Erythroblast (primary cell): ENCODE data around the gene FAM3B.

Experiments
- DNase-seq, 2 experiments: peaks; one replicate each; lab custom pipeline; 2025; lab: John Stamatoyannopoulos, UW
- GATA1 ChIP-seq: IDR thresholded peaks from 2 replicates; pipeline ENCODE4 v1.6.1; 2011; ENCODE audit warnings: low read depth, mild to moderate bottlenecking, control low read depth, low read length, moderate library complexity
- POLR2A ChIP-seq: IDR thresholded peaks from 2 replicates; pipeline ENCODE4 v1.6.1; 2011; ENCODE audit warnings: mild to moderate bottlenecking, low read length

FAM3B gene, protein sequence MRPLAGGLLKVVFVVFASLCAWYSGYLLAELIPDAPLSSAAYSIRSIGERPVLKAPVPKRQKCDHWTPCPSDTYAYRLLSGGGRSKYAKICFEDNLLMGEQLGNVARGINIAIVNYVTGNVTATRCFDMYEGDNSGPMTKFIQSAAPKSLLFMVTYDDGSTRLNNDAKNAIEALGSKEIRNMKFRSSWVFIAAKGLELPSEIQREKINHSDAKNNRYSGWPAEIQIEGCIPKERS

DNA sequence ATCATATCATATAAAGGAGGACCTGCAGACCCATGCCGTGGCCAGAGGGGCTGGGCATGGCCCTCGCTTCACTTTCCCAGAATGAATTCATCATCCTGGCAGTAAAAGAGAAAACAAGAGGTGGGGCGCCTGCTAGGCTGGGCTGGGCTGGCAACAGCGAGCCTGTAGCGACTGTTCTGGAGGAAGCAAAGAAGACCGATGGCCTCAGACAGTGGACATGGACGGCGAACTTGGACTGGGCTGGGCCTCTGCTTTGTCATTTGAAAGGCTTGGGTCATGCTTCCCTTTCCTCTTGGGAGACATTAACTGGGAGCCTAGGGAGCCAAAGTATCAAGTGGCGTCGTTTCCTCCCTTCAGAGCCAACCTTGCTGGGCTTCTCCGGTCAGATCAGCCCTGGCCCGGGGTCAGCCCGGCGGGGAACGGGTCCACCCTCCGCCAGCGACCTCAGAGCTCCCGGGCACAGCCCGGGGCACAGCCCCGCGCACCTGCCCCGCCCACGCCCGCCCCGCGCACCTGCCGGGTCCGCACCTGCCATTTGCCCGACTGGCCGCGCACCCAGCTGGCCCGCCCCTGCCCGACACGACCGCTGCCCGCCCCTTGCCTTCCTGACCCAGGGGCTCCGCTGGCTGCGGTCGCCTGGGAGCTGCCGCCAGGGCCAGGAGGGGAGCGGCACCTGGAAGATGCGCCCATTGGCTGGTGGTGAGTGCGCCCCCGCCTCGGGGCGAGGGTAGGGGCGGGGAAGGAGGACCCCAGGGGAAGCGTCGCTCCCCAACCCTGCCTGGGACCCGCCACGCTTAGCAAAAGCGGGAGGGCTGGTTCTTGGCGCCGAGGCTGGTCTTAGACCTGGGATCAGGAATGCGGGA is at the start of gene FAM3B:
Gene FAM3B (plus strand): TSS at position 602 of the 863 bp plus-strand sequence. CDS start 79 bp downstream, at position 681.
- no peak for DNase-seq
- TF ChIP-seq GATA1 (no peak), POLR2A (no peak)

DNA sequence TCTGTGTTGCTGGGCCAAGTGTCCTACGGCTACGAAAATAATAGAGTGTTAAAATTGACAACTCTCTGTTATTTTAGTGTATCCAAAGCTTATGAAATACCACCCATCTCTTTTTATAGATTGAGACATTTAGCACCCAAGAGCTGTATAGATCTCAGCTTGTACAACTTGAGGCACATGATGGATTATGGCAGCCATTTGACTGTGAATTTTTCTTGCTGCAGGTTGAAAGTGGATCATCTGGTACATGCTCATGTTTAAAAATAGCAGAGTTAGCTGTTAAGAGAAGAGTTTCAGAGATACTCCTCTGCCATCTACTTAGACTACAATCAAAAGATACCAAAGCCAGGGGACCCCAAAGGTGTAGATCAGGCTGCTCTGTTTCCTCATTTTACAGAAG is 49.3 kb upstream of the FAM3B start:
- TF ChIP-seq GATA1 (no peak), POLR2A (no peak)
- no peak for DNase-seq

DNA sequence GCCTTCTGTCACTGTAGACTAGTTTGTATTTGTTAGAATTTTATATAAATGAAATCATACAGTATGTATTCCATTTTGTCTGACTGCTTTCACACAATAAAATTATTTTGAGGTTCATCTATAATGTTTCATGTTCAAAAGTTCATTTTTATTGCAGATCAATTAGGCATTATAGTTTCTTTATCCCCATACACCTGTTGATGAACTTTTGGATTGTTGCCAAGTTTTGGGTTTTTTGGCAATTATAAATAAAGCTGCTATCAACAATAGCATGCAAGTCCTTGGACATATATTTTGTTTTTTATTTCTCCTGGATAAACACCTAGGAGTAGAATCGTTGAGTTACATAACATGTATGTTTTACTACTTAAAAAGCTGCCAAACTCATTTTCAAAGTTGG is 47.1 kb upstream of the FAM3B start:
- TF ChIP-seq POLR2A (no peak), GATA1 (no peak)
- no peak for DNase-seq

DNA sequence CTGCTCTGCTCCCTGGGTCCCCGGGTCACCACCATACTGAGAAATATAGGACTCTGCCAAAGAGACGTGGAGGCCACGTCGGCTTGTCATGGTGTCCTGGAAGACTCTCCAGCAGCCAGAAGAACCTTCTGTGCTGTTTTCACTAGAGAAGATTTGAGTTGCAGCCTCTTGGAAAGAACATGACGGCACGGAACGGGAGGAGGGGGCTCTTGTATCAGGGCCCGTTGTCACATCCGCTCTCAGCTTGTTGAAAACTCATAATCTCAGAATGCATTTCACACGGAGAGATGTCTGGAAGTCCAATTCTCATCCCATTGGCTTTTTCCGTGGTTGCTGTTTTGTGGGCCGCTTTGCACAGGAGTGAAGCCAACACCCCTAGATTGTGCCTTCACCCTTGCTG is 39.4 kb upstream of the FAM3B start:
- no peak for DNase-seq
- TF ChIP-seq POLR2A (no peak), GATA1 (no peak)

DNA sequence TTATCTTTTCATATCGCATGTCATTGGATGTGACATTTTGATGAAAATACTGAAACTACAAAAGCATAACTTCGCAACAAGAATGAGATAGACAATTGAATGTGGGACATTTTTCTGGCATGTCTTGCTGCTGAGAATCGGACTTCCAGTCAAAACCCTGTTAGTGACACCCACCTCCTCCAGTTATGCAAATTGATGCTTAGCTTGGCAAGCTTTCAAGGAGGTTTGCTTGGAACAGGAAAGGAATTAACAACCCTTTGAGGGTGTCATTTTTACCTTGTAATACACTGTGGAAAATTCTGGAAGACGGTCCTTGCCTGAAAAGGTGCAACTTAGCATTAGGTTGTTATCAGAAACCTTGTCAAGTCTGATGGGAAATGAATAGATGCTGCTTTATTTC is 38.8 kb upstream of the FAM3B start:
- DNase-seq: no peak
- TF ChIP-seq GATA1 (no peak), POLR2A (no peak)

DNA sequence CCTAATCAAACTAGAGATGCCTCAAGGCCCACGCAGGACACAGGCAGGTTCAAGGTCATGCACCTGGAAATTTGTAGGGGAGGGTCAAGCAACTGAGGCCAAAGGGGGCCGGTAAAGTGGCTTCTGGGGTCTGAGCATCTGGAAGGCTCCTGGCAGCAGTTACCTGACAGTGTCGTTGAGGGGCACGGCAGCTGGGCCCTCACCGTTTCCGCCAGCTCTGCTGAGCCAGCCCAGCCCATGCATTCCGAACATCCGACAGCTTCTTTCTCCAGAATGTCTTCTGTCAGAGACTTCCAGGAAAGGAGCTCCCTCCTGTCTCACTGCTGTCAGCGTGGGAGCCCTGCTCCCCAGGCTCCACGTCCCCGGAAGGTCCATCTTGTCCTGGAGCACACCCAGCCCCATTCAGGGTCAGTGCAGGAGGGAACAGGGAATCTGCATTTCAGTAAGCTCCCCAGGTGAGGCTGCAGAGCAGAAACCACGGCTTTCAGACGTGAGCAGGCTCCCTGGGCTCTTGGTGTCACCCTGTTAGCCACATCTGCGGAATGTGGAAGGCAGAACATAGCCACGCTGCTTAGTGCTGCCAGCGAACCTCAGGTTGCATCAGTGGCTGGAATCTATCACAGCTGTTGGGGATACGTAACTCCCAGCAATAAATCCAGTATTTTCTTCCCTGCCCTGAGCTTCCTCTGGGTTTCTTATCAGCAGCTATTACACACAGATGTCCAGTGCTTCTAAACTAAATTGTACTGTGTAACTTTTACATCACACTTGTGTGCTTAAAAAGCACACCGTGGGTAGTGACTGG is 36.3 kb upstream of the FAM3B start:
- no peak for DNase-seq
- TF ChIP-seq POLR2A: no peak
- no peak for TF ChIP-seq GATA1

DNA sequence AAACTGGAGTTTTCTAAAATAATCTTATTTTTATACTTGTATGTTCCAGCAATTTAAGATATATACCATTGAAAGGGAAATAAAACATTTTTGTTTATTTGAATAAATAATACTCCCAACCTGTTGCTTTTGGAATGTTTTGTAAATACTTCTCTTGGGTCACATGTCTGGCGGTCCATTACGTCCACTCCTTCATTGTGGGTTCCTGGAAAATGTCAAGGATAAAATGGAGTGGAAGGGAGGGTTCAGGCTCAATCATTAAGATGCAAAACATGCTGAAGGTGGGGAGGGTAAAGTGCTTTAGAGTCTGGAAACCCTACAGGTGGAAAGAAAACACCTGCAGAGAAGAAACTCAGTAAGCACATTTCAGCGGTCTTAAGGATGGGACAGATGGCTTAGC is 34.2 kb upstream of the FAM3B start:
- TF ChIP-seq POLR2A (no peak), GATA1 (no peak)
- no peak for DNase-seq

DNA sequence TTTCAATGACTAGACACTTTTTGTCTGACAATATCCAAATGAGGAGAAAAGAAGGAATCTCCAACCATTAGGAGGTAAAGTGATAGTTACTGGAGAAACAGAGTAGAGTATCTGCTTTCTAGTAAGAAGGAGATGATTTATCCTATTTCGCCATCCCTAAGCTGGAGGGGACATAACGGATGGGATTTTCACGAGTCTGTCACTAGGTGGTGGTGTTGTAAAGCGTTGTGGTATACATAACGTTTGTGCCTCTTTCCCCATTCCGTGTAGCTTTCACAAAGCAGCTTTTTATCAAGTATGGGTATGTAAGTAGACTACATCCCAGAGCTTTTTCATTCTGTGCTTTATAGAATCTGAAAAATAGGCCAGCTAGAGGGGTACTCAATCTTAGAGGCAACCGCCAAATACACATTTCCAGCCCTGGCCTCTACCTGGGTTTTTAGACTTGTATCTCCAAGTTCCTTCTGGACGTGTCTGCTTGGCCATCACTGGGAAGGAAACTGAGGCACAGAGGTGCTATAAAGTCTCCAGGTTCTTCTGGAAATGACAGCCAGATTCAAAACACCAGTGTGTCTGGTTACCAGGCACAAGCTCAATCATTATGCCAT is 33.3 kb upstream of the FAM3B start:
- DNase-seq: peak; percentile 36 to 60
- TF ChIP-seq GATA1 (no peak), POLR2A (no peak)

DNA sequence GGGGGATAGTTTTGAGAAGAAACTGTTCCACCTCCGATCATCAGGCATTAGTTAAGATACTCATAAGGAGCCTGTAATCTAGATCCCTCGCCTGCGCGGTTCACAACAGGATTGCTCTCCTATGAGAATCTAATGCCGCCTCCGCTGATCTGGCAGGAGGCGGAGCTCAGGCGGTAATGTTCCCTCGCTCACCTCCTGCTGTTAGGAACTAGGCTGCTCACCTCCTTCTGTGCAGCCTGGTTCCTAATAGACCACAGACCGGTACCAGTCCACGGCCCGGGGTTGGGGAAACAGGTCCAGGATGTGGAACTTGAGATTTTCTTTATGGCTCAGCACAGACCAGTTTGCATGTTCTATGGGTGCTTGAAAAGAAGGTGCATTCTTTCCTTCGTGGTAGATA is 27.2 kb upstream of the FAM3B start:
- no peak for DNase-seq
- TF ChIP-seq GATA1 (no peak), POLR2A (no peak)

DNA sequence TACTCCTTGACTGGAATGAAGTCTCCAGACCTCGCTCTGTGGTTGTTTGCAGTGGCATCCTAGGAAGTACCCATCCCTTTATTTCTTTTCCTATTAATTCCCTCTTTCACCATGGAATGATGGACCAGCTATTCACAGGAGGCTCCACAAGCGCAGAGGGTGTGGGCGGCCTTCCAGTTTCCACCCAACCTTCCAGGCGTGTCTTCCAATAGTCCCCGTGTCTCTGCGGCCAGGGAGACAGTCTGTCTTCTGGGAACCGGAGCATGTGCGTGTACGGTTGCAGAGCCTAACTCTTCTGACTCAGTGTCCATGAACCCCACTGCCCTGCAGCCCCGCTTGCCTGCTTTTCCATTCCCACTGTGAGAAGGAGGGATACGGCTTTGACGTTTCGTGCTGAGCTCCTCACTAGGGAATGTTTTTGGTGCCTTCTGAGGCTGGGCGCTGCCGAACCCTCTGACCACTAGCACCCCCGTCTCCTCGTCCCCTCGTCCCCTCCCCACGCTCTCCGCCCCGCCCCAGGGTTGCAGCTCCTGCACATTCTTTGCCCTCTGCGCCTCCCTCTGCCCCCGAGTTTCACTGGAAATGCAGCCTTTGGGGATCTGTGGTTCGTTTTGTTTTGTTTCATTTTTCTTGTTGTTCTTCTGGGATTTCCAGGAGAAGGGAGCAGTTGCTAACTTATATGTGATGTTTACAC is 26.3 kb upstream of the FAM3B start:
- TF ChIP-seq GATA1 (no peak), POLR2A (no peak)
- no peak for DNase-seq

DNA sequence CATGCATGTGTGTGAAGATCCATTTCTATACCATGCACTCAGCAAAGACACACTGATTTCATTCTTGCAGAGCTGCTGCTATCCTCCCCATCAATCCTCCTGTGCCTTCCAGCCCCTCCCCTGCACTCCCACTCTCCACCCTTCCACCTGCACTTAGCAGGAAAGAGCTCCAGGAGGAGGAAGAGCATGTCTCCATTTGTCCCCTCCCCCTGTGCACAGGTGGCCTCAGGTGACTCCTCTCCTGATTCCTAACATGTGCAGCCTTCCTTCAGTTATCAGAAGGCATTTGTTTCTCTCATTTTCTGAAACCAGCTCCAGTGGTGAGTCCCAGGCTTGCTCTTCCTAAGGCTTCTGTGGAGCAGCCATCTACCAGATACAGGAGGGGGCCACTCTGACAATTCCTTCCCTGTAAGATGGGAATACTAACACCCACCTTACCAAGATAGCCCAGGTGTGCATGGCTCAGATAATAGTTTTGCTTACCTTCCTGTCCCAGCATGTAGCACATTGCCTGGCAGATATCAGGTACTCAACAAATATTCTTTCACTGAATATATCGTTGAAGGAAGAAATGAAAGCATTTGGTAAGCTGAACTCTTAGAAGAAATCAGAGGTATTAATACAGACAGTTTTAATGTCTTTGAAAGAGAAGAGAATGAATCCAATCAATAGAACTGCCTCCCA is 21.9 kb upstream of the FAM3B start:
- TF ChIP-seq GATA1 (no peak), POLR2A (no peak)
- no peak for DNase-seq

DNA sequence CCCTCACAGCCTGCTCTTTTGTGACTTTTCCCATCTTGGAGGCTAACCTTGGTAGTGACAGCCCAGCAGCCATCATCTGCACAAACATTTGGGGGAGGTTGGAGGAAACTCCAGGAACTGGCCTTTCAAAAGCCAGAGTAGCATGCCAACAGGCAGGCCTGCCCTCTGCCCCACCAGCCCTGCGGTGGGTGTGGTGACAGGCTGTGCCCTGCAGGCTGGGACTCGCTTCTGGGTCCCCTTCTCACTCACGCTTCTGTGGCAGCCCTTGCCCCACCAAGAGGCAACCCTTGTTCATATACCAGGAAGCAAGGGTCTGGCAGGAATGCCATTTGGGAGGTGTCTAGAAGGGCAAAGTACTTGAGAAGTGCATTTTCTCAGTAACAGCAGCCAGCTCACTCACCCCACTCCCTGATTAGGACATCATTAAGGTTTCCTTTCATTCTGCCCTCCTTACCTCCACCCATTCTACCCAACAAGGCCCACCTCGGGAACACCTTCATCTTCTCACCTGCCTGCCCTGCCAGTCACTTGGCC is 20.8 kb upstream of the FAM3B start:
- TF ChIP-seq POLR2A: no peak
- no peak for TF ChIP-seq GATA1
- DNase-seq: no peak
